ENCODE results near the gene DNTT.

DNA sequence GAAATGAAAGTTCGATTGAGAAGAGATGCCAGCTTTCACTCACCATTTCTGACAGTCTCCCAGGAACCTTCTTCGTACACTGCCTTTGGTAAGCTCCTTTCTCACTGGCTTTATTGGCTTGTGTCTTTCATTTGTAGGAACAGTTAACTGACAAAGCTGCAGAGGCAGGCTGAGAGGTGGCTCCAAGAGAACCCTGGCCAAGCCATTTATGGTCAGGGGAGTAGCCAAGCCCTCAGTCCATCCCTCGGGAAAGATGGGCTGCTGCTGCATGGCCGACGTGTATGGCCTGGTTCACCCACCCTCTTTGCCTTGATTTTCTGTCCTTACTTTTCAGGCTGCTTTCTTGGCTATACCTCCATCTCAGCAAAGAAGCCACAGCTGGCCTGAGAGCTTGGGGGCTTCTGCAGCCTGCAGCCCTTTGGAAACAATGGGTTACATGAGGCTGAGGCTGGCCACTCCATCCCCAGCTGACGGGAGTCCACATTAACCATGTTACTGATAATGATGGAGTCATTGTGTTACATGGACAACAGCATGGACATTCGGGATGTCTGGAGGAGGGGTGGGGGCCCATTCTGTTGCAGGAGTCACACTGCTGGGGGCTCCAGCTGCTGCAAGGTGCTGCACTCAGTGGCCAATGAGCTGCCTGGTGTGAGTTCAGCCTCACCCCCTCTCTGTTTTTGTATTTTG lies 54.8 kb downstream of the DNTT start, which contains the start of gene OPALIN:
- TF ChIP-seq POLR2A (IDR thresholded peaks at IDR 0.05): no peak
- TF ChIP-seq, protein P1, sequence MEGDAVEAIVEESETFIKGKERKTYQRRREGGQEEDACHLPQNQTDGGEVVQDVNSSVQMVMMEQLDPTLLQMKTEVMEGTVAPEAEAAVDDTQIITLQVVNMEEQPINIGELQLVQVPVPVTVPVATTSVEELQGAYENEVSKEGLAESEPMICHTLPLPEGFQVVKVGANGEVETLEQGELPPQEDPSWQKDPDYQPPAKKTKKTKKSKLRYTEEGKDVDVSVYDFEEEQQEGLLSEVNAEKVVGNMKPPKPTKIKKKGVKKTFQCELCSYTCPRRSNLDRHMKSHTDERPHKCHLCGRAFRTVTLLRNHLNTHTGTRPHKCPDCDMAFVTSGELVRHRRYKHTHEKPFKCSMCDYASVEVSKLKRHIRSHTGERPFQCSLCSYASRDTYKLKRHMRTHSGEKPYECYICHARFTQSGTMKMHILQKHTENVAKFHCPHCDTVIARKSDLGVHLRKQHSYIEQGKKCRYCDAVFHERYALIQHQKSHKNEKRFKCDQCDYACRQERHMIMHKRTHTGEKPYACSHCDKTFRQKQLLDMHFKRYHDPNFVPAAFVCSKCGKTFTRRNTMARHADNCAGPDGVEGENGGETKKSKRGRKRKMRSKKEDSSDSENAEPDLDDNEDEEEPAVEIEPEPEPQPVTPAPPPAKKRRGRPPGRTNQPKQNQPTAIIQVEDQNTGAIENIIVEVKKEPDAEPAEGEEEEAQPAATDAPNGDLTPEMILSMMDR (IDR thresholded peaks at IDR 0.05): no peak

Data from testis (tissue), 2 donors.